NK-92 (cell line): ENCODE results near the gene ATG7.
"Not testable (repeated sequence)": the region's sequence is repeated elsewhere in the genome, so short reads cannot be mapped to it uniquely, and the experiment has no call there.

Source experiments
- DNase-seq: peaks from one replicate; lab custom pipeline; 2025; ENCODE audit not compliant: unreplicated experiment; lab: John Stamatoyannopoulos, UW

Gene ATG7

DNA sequence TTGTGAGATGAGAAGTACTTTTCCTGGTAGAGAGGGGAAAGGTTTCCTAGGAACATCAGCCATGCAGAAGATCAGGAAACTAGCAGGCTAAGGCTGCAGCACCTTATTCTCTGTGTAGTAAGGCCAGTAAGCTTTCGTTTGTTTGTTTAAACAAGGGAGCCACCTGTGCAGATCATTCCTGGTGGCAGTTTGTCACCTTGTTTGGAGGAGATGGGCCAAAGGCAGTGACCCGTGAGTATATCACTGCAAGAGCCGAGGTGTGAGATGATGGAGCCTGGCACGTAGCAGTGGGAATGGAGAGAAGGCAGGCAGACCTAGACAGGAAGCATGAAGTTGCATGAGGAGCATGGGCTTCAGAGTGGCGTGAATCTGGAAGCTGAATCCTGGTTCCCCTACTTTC is 19.6 kb downstream of the ATG7 start:
- no peak for DNase-seq

DNA sequence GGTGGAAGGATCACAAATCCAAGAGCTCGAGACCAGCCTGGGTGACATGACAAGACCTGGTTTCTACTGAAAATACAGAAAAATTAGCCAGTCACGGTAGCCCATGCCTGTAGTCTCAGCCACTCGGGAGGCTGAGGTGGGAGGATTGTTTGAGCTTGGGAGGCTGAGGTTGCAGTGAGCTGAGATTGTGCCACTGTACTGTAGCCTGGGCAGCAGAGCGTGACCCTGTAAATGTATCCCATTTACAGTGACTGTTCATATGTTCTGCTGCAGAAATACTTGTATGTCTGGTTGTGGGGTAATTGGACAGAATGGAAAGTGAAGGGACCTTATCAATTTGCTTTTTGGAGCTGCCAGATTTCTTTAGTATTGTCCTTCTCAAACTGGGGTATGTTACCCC is 24.9 kb downstream of the ATG7 start:
- DNase-seq, result no peak

DNA sequence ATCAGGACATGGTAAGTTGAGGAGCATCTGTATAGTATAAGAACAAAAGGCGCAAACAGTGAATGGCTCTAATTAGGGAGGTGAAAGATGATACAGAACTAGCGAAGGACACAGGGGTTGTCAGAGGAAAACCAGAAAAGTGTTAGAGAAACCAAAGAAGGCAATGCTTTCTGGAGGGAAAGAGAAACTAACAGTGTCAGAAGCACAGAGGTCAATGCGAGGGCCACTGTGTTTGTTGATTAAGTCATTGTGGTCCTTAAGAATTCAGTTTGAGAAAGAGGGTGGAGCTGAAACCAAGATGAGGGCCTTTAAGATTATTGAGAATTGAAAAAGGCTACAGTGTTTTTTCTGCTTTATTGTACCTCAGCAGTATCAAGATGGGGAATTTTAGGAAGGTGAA is 28.8 kb downstream of the ATG7 start:
- DNase-seq, result no peak

DNA sequence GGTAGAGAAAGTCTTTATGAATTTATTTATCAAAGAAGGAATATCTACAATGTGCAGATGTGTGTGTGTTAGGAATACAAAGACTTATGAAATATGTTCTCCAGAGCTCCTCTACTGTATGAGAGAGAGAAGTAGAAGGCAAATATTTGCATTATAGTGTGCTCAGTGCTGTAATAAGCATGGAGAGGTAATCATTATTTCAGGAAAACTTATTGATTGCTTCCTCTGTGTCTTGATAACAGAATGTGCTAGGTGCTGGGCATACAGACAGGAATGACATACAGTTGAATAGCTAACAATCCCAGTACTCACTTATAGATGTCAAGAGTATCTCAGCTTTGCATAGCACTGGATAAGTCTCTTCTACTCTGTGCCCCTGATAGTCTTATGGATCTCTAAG is 30.2 kb downstream of the ATG7 start:
- DNase-seq, result no peak

DNA sequence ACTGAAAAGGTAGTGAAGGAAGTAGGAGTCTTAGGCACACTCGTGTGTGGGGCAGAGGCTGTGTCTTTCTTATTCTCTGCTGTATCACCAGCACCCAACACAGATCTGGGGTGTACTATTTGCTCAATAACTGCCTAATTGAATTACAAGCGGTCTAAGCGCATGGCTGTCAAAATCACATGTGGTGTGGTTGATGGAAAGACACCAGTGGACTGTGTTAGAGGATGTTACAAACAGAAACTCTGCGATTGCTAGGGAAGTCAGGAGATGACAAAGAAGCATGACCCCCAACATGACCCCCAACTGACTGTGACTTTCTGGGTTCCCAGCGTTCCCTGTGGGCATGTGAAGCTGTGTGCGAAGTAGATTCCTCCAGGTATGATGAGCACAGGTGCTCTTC is 32.0 kb downstream of the ATG7 start:
- no peak for DNase-seq

DNA sequence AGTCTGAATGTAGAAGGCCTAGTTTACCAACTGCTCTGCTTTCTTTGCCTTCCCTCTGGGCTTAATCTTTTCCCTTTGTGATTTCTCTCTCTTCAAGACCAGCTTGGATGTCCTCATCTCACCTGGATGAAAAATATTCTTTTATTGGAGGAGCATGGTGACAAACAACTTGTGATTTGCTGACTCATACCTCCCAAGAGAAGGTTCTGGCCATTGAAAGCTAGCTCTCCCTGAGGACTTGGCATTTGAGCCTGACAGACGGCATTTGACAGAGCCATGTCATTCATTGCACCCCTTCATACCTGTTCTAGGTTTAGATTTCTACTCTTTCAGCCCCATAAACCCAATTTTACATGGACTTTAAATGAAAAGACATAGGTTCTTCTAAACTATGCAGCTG is 33.3 kb downstream of the ATG7 start:
- no peak for DNase-seq

DNA sequence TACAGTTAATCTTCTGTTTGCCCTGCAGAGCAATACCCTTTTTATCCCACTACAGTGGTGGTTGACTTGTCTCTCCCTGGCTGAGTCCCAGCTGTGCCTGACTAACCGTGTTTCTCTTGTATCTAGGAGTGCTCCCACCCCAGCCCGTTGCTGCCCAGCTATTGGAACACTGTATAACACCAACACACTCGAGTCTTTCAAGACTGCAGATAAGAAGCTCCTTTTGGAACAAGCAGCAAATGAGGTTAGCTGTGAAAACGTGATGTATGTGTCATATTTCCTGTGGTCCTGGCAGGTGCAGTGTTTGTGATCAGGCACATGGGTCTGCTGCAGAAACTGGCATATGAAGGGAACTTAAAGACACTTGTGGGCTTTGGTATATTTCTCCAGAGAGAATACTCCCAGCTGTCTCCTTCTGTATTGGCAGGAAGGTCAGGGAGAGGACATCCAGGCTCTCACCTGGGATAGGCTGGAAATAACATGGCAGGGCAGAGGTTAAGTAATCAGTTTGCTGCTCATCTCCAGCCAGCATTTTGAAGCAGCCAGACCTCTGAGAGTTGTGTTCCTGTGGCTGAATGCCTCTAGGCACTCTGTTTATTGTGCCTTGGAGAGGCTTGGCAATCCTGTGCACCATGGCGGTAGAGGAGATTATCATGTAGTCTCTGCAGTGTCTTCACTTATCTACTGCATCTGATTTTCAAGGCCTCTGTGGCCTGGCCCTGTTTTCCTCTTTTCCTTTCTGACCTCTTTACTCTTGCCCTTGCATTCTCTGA is 34.8 kb downstream of the ATG7 start:
- DNase-seq, result no peak

DNA sequence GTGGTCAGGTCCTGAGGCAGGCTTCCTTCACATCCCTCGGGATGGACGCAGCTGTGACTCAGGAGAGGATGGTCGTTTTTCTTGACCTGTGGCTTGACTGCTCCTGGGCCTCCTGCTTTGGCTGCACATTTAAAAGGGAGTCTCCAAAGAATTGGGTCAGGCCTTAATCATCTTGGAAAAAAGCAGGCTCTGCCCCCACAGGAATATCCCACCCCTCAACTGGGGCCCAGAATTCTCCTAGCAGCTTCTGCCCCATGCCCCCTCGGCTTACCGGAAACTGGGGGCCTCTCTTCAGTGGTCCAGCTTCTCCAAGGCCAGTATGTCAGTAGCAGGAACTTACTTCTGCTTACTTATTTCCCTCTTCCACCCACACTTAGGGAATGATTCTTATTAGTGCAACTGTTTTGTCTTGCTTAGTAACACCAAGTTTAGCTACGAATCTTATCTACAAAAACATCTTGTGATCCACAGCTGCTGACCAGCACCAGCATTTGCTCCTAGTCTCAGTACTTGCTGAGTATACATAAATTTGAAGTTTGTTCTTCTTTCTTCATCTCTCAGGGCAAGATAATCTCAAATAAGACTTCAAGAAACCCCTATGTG is 35.7 kb downstream of the ATG7 start:
- DNase-seq, result no peak

DNA sequence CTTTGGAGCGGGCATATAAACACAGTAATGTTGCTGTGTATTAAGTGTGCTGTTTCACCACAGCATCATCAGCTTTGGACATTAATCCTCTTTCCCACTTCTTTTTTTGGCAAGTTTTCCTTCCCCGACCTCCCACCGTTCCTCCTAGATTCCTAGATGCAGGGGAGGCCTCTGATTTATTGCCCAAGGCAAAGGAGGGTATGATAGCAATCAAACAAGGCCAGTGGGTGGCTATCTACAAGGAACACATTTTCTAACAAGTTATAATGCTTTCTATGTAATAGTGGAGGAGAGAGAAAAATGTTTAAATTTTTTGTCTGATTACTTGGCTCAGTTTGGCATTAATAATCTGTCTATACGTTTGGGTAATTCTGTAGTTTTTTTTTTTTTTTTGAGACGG is 38.1 kb downstream of the ATG7 start:
- no peak for DNase-seq

DNA sequence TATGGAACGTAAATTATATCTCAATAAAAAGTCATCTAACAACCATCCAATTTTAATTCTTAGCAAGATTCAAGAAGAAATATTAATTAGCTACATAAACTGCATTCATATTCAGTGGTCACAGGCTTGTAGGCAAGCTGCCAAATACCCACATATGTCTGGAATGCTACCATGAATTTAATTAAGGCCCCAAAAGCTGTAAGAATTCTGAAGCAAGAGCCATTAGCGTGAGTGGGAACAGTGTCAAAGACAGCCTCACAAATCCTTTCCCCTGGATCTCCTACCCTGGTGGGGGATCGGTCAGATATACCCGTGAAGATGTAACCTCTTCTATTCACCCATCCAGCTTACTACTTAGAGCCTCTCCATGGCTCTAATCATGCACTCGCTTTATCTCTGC is 40.0 kb downstream of the ATG7 start:
- no peak for DNase-seq

DNA sequence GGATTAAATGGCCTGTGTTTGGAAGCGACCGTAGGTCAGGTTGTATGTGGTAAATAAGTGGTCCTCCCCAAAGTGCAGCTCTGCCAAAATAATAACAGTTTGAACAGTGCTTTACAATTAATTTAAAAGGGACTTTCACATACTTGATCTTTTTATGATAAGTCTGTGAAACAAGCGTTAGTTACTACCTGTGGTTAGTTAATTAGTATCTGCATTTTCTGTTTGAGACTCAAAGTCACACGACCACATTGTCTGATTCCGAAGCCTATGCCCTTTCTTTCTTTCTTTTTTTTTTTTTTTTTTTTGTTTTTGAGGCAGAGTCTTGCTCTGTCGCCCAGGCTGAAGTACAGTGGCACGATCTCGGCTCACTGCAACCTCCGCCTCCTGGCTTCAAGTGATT is 45.1 kb downstream of the ATG7 start:
- no peak for DNase-seq

DNA sequence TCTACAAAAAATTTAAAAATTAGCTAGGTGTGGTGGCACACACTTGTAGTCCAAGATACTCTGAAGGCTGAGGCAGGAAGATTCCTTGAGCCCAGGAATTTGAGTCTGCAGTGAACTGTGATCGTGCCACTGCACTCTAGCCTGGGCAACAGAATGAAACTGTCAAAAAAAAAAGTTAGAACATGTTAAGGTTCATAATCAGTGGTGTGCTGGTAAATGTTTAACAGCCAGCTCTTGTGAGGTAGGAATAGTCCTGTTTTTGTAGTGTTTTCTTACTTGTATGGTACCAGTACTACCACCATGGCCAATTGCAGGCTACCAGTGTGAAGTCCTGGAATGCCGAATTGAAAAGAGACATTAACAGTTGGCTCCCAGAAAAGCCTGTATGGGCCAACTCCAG is 50.7 kb downstream of the ATG7 start:
- DNase-seq, result no peak

DNA sequence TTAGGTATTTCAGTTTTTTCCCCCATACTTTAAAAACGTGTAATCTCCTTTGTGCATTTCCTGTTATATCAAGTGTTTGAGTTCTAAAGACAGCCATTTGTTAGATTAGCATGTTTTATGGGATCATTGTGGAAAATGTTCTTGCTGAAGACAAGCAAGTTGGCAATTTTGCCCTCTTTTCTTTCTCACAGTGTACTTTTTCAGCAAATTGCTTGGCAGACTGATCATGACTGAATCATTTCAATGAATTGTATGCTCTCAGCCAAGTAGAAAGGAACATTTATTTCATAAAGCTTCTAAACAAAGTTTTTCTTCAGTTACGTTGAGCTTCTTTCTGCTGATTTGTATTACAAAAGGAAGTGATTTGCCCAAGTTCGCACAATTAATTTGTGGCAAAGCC is 51.6 kb downstream of the ATG7 start:
- DNase-seq, result no peak

DNA sequence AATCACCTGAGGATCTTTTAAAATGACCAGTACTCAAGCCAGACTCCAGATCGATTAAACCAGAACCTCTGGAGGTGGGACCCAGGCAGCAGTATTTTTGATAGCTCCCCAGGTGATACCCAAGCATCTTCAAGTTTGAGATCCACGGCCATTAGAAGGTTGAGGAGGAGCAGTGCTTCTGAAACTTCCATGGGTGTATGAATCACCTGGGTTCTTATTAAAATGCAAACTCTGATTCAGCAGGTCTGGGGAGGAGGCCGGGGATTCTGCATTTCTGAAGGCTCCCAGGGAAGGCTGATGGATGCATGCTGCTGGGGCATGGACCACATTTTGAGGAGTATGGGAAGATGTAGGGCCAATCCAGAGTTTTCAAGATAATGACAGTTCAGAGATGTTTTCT is 55.4 kb downstream of the ATG7 start:
- no peak for DNase-seq

DNA sequence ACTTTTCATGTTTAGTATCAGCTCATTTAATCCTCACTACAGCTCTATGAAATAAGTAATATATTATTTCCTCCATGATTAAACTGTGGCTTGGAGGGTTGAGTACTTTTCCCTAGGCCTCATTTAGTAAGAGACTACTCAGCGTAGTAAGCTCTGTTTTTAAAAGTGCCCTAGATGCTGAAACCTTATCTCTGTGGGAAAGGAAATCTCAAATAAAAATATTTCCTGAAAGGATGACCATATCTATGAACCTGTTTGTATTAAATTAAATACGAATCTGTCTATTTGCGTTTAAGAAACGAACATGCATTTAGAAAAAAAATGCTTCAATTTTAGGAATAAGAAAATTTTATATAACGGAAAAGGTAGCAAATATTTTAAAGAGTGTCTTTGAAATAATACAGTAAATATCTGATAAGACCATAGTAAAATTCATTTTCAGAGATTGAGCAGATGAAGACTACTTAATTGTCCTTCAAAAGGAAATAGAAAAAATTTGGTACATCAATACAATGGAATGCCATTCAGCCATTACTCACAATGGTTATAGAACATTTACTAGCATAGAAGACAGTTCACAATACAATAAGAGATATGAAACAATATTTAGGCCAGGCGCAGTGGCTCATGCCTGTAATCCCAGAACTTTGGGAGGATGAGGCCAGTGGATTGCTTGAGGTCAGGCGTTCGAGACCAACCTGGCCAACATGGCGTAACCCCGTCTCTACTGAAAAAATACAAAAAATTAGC is 56.2 kb downstream of the ATG7 start:
- no peak for DNase-seq

DNA sequence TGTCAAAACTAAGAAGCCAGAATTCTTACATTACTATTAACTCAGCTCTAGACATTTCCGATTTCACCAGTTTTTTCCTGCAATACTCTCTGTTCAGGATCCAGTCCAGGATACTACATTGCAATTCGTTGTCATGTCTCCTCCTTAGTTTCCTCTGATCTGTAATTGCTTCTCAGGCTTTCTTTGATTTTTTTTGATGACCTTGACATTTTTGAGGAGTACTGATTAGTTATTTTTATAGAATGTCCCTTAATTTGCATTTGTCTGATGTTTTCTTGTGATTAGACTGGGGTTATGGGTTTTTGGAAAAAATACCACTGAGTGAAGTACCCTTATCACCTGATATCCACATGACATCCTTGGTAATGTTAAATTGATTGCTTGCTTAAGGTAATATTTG is 57.6 kb downstream of the ATG7 start:
- DNase-seq, result no peak

DNA sequence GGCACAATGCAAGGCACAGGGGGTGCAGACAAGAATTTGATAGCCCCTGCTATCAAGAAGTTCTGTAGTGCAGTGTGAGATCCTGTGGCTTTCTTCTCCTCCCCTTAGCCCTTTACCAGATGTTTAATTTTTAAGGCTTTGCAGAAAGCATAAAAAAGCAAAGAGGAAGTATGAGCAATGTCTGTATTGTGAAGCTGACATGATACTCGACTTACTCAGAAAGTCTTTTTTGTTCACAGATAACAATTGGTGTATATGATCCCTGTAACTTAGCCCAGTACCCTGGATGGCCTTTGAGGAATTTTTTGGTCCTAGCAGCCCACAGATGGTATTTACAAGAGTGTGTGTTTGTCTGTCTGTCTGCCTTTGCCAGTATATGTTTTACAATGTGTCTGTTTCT is 58.9 kb downstream of the ATG7 start:
- no peak for DNase-seq

DNA sequence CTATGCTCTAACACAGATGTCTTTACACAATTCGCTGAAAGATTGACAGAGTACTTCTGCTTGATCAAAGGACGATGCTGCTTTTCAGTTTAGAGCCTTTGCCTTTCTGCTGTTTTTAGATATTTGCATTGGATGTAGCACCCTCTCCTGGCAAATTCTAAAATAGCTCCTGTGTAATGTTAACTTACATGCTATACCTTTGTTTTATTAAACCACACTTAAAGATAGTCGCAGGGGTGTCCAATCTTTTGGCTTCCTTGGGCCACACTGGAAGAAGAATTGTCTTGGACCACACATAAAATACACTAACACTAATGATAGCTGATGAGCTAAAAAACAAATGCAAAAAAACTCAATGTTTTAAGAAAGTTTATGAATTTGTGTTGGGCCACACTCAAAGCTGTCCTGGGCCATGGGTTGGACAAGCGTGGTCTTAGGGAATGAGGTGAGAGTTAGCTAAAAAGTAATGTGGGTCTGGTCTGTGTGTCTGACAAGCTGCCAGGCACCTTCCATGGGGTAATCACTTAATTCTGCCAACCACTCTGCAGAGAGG is 62.9 kb downstream of the ATG7 start:
- DNase-seq, result no peak

DNA sequence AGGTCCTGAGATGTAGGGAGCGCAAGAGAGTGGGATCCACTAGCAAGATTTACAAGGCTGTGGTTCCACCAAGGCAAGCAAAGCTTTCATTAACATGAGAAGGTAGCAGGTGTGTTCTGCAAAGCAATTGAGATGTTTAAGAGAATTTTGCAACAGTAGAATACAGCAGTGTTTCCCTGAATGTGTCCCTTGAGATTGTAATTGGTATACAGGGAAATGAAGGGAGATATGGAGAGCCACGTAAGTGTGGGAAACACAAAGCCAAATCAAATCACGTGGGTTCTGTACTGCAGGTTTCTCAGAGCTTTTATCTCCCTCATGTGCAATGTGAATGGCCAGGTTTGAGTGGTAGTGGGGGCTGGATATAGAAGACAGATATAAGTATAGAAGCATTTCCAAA is 67.3 kb downstream of the ATG7 start:
- DNase-seq, result no peak

DNA sequence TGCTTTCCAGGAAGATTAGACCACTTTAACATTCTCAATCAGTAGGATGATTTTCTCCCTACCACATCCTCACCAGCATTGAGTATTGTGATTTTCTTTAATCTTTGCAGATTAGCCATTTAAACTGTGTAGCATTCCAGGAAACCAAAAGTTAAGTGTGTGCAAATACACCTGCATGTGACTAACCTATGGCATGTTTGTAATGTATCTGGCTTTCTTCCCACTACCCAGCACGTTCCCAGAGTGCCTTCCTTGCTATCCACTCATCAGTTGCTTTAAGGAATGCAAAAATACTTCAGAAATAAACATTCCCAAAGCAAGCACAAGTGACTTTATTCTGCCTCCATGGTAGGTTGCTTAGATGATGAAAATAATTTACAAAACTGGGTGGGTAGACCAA is 74.2 kb downstream of the ATG7 start:
- DNase-seq, result no peak

DNA sequence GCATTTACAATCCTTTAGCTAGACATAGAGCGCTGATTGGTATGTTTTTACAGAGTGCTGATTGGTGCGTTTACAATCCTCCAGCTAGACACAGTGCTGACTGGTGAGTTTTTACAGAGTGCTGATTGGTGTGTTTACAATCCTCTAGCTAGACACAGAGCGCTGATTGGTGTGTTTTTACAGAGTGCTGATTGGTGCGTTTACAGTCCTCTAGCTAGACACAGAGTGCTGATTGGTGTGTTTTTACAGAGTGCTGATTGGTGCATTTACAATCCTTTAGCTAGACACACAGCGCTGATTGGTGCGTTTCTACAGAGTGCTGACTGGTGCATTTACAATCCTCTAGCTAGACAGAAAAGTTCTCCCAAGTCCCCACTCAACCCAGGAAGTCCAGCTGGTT is 76.7 kb downstream of the ATG7 start:
- not testable (repeated sequence) for DNase-seq

DNA sequence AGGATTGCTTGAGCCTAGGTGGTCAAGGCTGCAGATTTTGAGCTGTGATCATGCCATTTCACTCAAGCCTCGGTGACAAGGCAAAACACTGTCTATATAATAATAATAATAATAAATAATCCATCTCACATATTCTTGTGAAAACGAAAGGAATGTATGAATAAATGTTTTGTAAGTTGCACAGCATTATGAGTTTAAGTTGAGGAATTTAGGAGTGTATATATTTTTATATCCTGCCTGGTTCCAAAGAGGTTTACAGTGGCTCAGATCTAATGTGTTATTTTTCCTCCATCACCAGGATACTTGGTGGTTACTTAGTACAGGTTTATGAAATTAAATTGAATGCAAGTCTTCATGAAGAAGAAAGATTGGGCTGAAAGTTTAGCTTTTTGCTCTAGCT is 77.2 kb downstream of the ATG7 start:
- no peak for DNase-seq
